CD14-positive monocyte (primary cell): ENCODE results near the gene STON2. TPM values are rescaled to one million over a fixed set of nuclear protein-coding genes. Genes with fewer than 3 reads are reported as not detected.

Experiments
- DNase-seq, 3 donors: peaks; one replicate each; pipeline ENCODE4 v3.0.0-alpha.2; 2011 to 2022
- H2AFZ ChIP-seq: 2 replicates; pipeline ENCODE4 v1.6.0; 2012; ENCODE audit warnings: mild to moderate bottlenecking, low read depth, low read length, inconsistent platforms; ENCODE audit not compliant: insufficient read depth, poor library complexity, severe bottlenecking
- H3K27ac ChIP-seq, 2 donors: 1 replicate in 1 of 2; 2 replicates in 1 of 2; pipeline ENCODE4 v1.5.1; 2012 to 2013; ENCODE audit warnings: low read length in 2 of 2, control low read depth in 1 of 2, inconsistent platforms in 1 of 2, low read depth in 1 of 2, mild to moderate bottlenecking in 1 of 2
- H3K27me3 ChIP-seq, 2 donors: one replicate each; pipeline versions ENCODE4 v1.6.0 to v1.6.1; 2011 to 2013; ENCODE audit warnings: low read length in 2 of 2; ENCODE audit not compliant: control insufficient read depth in 2 of 2, insufficient read depth in 2 of 2
- H3K36me3 ChIP-seq, 2 donors: replicated peaks in 1 of 2; 1 replicate in 1 of 2; 2 replicates in 1 of 2; pipeline versions ENCODE4 v1.5.1 to v1.6.1; 2012 to 2013; ENCODE audit warnings: low read length in 2 of 2, control low read depth in 1 of 2, inconsistent platforms in 1 of 2, mild to moderate bottlenecking in 1 of 2; ENCODE audit not compliant: insufficient read depth in 2 of 2, control insufficient read depth in 1 of 2
- H3K4me1 ChIP-seq, 2 donors: 1 replicate in 1 of 2; 2 replicates in 1 of 2; pipeline versions ENCODE4 v1.5.1 to v1.6.1; 2012 to 2013; ENCODE audit warnings: low read length in 2 of 2, control low read depth in 1 of 2, inconsistent platforms in 1 of 2, mild to moderate bottlenecking in 1 of 2, moderate library complexity in 1 of 2; ENCODE audit not compliant: insufficient read depth in 2 of 2, control insufficient read depth in 1 of 2
- H3K4me2 ChIP-seq: replicated peaks from 2 replicates; pipeline ENCODE3; 2012; ENCODE audit warnings: low read length, moderate library complexity, mild to moderate bottlenecking; ENCODE audit not compliant: poor library complexity, severe bottlenecking; ENCODE audit errors: extremely low read depth
- H3K4me3 ChIP-seq, 3 experiments: fragments of 200-600 bp in 1 of 3; sonication (generic) in 1 of 3; replicated peaks in 1 of 3; 1 replicate in 2 of 3; 2 replicates in 1 of 3; pipeline ENCODE4 v1.5.1; 2011 to 2013; ENCODE audit warnings: low read length in 3 of 3, mild to moderate bottlenecking in 3 of 3, control low read depth in 2 of 3, low read depth in 2 of 3, inconsistent platforms in 1 of 3, moderate library complexity in 1 of 3
- H3K79me2 ChIP-seq: 2 replicates; pipeline ENCODE4 v1.6.0; 2012; ENCODE audit warnings: mild to moderate bottlenecking, control low read depth, inconsistent platforms, low read length, moderate library complexity; ENCODE audit not compliant: insufficient read depth
- H3K9ac ChIP-seq: 2 replicates; pipeline ENCODE4 v1.6.0; 2017; ENCODE audit warnings: low read length, mild to moderate bottlenecking; ENCODE audit not compliant: insufficient read depth, poor library complexity, severe bottlenecking
- H3K9me3 ChIP-seq, 2 donors: replicated peaks in 1 of 2; 1 replicate in 1 of 2; 2 replicates in 1 of 2; pipeline versions ENCODE4 v1.5.1 to v1.6.1; 2012 to 2013; ENCODE audit warnings: low read length in 2 of 2, control low read depth in 1 of 2; ENCODE audit not compliant: control insufficient read depth in 1 of 2, insufficient read depth in 1 of 2
- H4K20me1 ChIP-seq: 2 replicates; pipeline ENCODE4 v1.6.0; 2012; ENCODE audit warnings: mild to moderate bottlenecking, low read length, control low read depth, moderate library complexity; ENCODE audit not compliant: insufficient read depth
- H3K27ac Mint-ChIP-seq, 7 donors: one replicate each; pipeline ENCODE4 v1.8.0; 2020; ENCODE audit warnings: mild to moderate bottlenecking in 7 of 7, mixed read lengths in 7 of 7, moderate library complexity in 6 of 7, inconsistent platforms in 2 of 7
- H3K27me3 Mint-ChIP-seq, 3 donors: one replicate each; pipeline ENCODE4 v1.8.0; 2021 to 2022; ENCODE audit warnings: low read depth in 3 of 3, mild to moderate bottlenecking in 3 of 3, mixed read lengths in 3 of 3, moderate library complexity in 3 of 3, inconsistent platforms in 1 of 3
- H3K36me3 Mint-ChIP-seq, 2 donors: one replicate each; pipeline ENCODE4 v1.8.0; 2020; ENCODE audit warnings: mixed read lengths in 2 of 2, inconsistent platforms in 1 of 2, mild to moderate bottlenecking in 1 of 2
- H3K4me1 Mint-ChIP-seq: one replicate; pipeline ENCODE4 v1.8.0; 2020; ENCODE audit warnings: mild to moderate bottlenecking, mixed read lengths
- H3K4me3 Mint-ChIP-seq, 2 donors: one replicate each; pipeline ENCODE4 v1.8.0; 2020; ENCODE audit warnings: mild to moderate bottlenecking in 2 of 2, mixed read lengths in 2 of 2, moderate library complexity in 1 of 2
- H3K9me3 Mint-ChIP-seq, 7 donors: one replicate each; pipeline ENCODE4 v1.8.0; 2020 to 2022; ENCODE audit warnings: mixed read lengths in 7 of 7, mild to moderate bottlenecking in 6 of 7, moderate library complexity in 6 of 7, inconsistent platforms in 2 of 7
- CTCF ChIP-seq: fragments of 200-600 bp; IDR thresholded peaks from one replicate; pipeline ENCODE4 v1.8.0; 2022; ENCODE audit warnings: antibody characterized with exemption, mild to moderate bottlenecking
- WGBS: methylation state at CpG from one replicate; pipeline ENCODE4 v1.1.5; 2013; ENCODE audit warnings: missing lambda C conversion rate; ENCODE audit not compliant: insufficient coverage; 5-methylcytosine and 5-hydroxymethylcytosine counted together
- intact Hi-C, 2 donors: fragments of 100-400 bp; cut with micrococcal nuclease; formaldehyde crosslinking; loops; one replicate each; pipeline versions ENCODE4 v1.15.0 to v1.15.1; 2023
- polyA plus RNA-seq, 3 donors: library from polyadenylated mRNA; depleted of rRNA in 1 of 3; unstranded in 2 of 3; stranded (reverse) in 1 of 3; fragments of 300-500 nt in 2 of 3; fragments of >200 nt in 1 of 3; fragmentation: Illumina TruSeq in 2 of 3; gene quantifications; 1 replicate in 2 of 3; 2 replicates in 1 of 3; pipeline ENCODE4 v1.2.3, GENCODE V29; 2012 to 2021

Gene STON2
- polyA plus RNA-seq, 3 donors, result 1.6 to 3.2 (median 2.1) TPM

- Histone ChIP-seq H4K20me1 (no peaks in the 10 kb centered on the region), H3K4me1 (peaks cover 8 to 12% of the 10 kb centered on the region in 2 donors), H3K27ac (no peak overlapping the region), H3K36me3 (no peaks in the 10 kb centered on the region), H3K79me2 (no peaks in the 10 kb centered on the region), H3K9me3 (no peaks in the 10 kb centered on the region), H3K9ac (no peak overlapping the region), H2AFZ (no peak overlapping the region), H3K4me2 (no peak overlapping the region), H3K27me3 (no peaks in the 10 kb centered on the region), H3K4me3 (no peak overlapping the region)
- Mint-ChIP-seq H3K9me3 (no peaks in the 10 kb centered on the region), H3K27ac (no peak overlapping the region), H3K4me1 (peaks cover 14% of the 10 kb centered on the region), H3K36me3 (peaks cover 0 to 3% of the 10 kb centered on the region in 2 donors), H3K27me3 (peaks cover 0 to 3% (median 1%) of the 10 kb centered on the region in 3 donors), H3K4me3 (no peak overlapping the region)
- no peak for TF ChIP-seq CTCF
- WGBS, result 93% methylated on average over 2 of the region's 9 CpGs
- intact Hi-C loops, result no loop called here
- no peak for DNase-seq
These were observed 119.9 kb downstream of the STON2 start for GRCh38 chr14:81280136-81280791.

- Mint-ChIP-seq H3K9me3 (no peaks in the 10 kb centered on the region), H3K4me1 (peaks cover 7% of the 10 kb centered on the region), H3K27me3 (peaks cover 0 to 3% (median 1%) of the 10 kb centered on the region in 3 donors), H3K4me3 (no peak overlapping the region), H3K27ac (no peak overlapping the region), H3K36me3 (peaks cover 0 to 3% of the 10 kb centered on the region in 2 donors)
- peaks cover 0 to 5% of the 10 kb centered on the region in 2 donors for H3K4me1 ChIP-seq
- H3K36me3 ChIP-seq, result no peaks in the 10 kb centered on the region
- H3K4me3 ChIP-seq, result no peak overlapping the region
- intact Hi-C loops, result loop anchor here in 1 of 2 donors (5.0 kb wide), 1 partner anchor 35 kb away; no protein-coding TSS in a partner anchor
- no peak overlapping the region for H3K4me2 ChIP-seq
- H4K20me1 ChIP-seq, result no peaks in the 10 kb centered on the region
- no peaks in the 10 kb centered on the region for H3K27me3 ChIP-seq
- H2AFZ ChIP-seq, result no peak overlapping the region
- H3K9ac ChIP-seq, result no peak overlapping the region
- no peak for DNase-seq
- no peak overlapping the region for H3K27ac ChIP-seq
- WGBS, result 98% methylated on average over 6 of the region's 12 CpGs
- no peaks in the 10 kb centered on the region for H3K9me3 ChIP-seq
- no peaks in the 10 kb centered on the region for H3K79me2 ChIP-seq
- no peak for TF ChIP-seq CTCF
These were observed 123.0 kb downstream of the STON2 start for GRCh38 chr14:81277096-81277495.
